Neural progenitor cell (in vitro differentiated cells): ENCODE measurements around the gene CD74.

Experiments used
- EZH2phosphoT487 ChIP-seq: fragments of 200-600 bp; sonication (generic); IDR thresholded peaks from 2 replicates; pipeline ENCODE4 v1.6.1; 2017; ENCODE audit warnings: antibody characterized with exemption
- TF ChIP-seq, protein P1 (sequence below): fragments of 200-600 bp; sonication (generic); IDR thresholded peaks from 2 replicates; pipeline ENCODE4 v1.5.1; 2017; ENCODE audit warnings: antibody characterized with exemption, mild to moderate bottlenecking

DNA sequence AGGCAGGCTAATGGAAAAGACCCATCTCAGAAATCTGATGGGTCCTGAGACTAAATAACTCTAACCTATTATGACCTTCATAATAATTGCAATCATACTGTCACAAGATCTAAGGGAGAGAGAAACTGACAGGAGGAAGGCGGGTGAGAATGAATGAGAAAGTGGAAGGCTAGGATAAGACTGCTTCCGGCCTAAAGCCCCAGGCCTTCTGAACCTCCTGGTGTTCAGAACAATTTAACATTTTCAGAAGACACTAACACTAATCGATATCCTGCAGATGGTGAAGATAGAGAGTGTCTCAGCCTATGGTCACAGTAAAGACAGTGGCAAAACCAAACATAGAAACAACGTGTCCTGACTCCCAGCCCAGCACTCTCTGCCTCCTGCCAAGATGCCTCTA is 35.6 kb upstream of the CD74 start:
- TF ChIP-seq, protein P1, sequence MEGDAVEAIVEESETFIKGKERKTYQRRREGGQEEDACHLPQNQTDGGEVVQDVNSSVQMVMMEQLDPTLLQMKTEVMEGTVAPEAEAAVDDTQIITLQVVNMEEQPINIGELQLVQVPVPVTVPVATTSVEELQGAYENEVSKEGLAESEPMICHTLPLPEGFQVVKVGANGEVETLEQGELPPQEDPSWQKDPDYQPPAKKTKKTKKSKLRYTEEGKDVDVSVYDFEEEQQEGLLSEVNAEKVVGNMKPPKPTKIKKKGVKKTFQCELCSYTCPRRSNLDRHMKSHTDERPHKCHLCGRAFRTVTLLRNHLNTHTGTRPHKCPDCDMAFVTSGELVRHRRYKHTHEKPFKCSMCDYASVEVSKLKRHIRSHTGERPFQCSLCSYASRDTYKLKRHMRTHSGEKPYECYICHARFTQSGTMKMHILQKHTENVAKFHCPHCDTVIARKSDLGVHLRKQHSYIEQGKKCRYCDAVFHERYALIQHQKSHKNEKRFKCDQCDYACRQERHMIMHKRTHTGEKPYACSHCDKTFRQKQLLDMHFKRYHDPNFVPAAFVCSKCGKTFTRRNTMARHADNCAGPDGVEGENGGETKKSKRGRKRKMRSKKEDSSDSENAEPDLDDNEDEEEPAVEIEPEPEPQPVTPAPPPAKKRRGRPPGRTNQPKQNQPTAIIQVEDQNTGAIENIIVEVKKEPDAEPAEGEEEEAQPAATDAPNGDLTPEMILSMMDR, result no peak
- no peak for TF ChIP-seq EZH2phosphoT487
